ENCODE results near the gene IGF2BP3. TPM values are rescaled to one million over a fixed set of nuclear protein-coding genes. Genes with fewer than 3 reads are reported as not detected.

IGF2BP3 gene
- total RNA-seq, 3 donors from 2014 or later (not counting 1 experiment from before 2014, with no cell fraction given), result 1.4 to 2.9 TPM; not detected in 1

DNA sequence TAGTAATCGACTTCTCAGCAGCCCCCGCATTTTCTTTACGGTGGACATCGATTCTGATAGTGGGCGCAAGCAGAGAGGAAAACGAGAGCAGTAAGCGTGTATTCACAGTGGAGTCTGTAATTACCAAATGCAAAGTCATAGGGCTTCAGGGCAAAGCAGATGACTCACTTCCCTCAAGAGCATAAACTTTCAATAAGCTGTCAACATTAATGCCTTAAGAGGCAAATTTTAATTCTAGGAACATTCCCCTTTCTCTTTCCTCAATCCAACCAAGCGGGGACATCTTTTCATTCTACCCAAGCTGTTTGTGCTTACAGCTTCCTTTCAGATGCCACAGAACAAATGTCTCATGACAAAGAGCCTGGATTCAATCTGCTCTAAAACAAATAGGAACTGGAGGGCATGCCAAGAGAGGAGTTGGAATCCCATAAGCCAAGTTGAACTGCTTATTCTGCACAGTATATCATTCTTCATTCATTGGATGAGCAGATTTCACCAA, 122.6 kb downstream of the IGF2BP3 start:
- H3K36me3 ChIP-seq (ENCODE audit: control insufficient read depth, insufficient read depth, low read length), result no peaks in the 10 kb centered on the region
- 48% methylated on average over 8 of the region's 8 CpGs for whole genome bisulfite sequencing (ENCODE audit: insufficient coverage)
- no peak for ATAC-seq
- Mint-ChIP-seq H3K4me3 (peak overlapping the region; percentile 84), H3K4me1 (peaks cover 18 to 28% of the 10 kb centered on the region in 2 donors), H3K36me3 (no peaks in the 10 kb centered on the region), H3K27ac (peak overlapping the region; percentile 84), H3K27me3 (ENCODE audit: low read depth in 2 of 2) (peaks cover 0 to 3% of the 10 kb centered on the region in 2 donors), H3K9me3 (no peaks in the 10 kb centered on the region)
- no peaks in the 10 kb centered on the region for H3K27me3 ChIP-seq (ENCODE audit: control insufficient read depth, insufficient read depth, low read length)
- intact Hi-C loops (cut with micrococcal nuclease), result no loop called here
- no peak overlapping the region for H3K4me3 ChIP-seq (ENCODE audit: low read length)
- H3K27ac ChIP-seq (ENCODE audit: low read length), result no peak overlapping the region
- H3K9me3 ChIP-seq (ENCODE audit: control insufficient read depth, insufficient read depth, low read length), result no peaks in the 10 kb centered on the region
- TF ChIP-seq, protein P1, sequence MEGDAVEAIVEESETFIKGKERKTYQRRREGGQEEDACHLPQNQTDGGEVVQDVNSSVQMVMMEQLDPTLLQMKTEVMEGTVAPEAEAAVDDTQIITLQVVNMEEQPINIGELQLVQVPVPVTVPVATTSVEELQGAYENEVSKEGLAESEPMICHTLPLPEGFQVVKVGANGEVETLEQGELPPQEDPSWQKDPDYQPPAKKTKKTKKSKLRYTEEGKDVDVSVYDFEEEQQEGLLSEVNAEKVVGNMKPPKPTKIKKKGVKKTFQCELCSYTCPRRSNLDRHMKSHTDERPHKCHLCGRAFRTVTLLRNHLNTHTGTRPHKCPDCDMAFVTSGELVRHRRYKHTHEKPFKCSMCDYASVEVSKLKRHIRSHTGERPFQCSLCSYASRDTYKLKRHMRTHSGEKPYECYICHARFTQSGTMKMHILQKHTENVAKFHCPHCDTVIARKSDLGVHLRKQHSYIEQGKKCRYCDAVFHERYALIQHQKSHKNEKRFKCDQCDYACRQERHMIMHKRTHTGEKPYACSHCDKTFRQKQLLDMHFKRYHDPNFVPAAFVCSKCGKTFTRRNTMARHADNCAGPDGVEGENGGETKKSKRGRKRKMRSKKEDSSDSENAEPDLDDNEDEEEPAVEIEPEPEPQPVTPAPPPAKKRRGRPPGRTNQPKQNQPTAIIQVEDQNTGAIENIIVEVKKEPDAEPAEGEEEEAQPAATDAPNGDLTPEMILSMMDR (IDR thresholded peaks at IDR 0.05), result no peak
- no peak for DNase-seq
- H3K4me1 ChIP-seq (ENCODE audit: control insufficient read depth, insufficient read depth, low read length), result peaks cover 6% of the 10 kb centered on the region

DNA sequence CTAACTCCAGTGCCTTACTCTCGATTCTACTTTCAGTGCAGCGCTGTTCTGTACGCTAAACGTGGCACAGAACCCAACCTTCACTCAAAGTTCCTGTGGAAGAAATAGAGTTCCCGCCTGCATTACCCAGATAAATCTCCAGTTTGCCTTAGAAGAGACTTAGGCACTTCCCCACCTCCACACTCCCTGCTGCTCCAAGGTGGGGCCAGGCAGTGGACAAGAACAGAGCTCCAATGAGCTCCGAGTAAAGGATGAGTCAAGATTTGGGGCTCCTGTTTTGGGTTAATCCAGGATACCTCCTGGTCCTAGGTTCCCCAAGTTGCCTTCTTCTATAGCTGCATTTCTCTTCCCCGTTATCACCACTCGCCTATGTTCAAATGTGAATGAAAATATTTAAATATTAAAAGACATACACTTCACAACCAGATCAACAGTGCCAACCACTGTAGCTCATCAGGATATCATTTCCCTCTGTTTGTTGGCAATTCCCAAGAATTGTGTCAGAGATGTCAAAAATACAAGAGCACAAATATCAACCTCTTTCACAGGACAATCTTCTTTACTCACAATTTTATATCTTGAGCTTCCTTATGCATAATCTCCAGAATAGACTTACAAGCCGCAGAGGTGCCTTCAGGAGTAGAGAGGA, 123.1 kb downstream of the IGF2BP3 start:
- Histone ChIP-seq H3K9me3 (ENCODE audit: control insufficient read depth, insufficient read depth, low read length) (no peaks in the 10 kb centered on the region), H3K36me3 (ENCODE audit: control insufficient read depth, insufficient read depth, low read length) (no peaks in the 10 kb centered on the region), H3K4me1 (ENCODE audit: control insufficient read depth, insufficient read depth, low read length) (peaks cover 6% of the 10 kb centered on the region), H3K4me3 (ENCODE audit: low read length) (no peak overlapping the region), H3K27me3 (ENCODE audit: control insufficient read depth, insufficient read depth, low read length) (no peaks in the 10 kb centered on the region), H3K27ac (ENCODE audit: low read length) (no peak overlapping the region)
- H3K4me1 Mint-ChIP-seq, result peaks cover 18 to 28% of the 10 kb centered on the region in 2 donors
- H3K36me3 Mint-ChIP-seq, result no peaks in the 10 kb centered on the region
- DNase-seq (no peak), ATAC-seq (no peak)
- H3K27ac Mint-ChIP-seq, result peak overlapping the region; percentile 84
- WGBS (ENCODE audit: insufficient coverage), result 69% methylated on average over 7 of the region's 9 CpGs
- intact Hi-C loops (cut with micrococcal nuclease), result no loop called here
- TF ChIP-seq, protein P1 (IDR thresholded peaks at IDR 0.05), result no peak
- H3K4me3 Mint-ChIP-seq, result peak overlapping the region; percentile 84
- peaks cover 0 to 3% of the 10 kb centered on the region in 2 donors for H3K27me3 Mint-ChIP-seq (ENCODE audit: low read depth in 2 of 2)
- no peaks in the 10 kb centered on the region for H3K9me3 Mint-ChIP-seq

DNA sequence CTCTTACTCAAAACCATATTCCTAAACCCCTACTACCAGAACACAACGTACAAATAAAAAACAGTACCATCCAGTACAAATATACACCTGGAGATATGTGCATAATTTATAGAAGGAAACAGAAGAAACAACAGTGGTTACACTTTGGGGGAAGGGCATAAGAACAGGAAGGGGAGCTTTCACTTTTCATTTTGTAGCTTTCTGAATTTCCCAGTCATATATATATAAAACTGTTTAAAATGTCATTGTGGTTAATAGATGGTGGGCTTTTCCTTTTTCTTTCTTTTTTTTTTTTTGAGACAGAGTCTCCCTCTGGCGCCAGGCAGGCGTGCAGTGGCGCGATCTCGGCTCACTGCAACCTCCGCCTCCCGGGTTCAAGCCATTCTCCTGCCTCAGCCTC, 124.0 kb downstream of the IGF2BP3 start:
- Mint-ChIP-seq H3K4me1 (peaks cover 18 to 28% of the 10 kb centered on the region in 2 donors), H3K27ac (peak overlapping the region; percentile 84), H3K27me3 (ENCODE audit: low read depth in 2 of 2) (peaks cover 0 to 3% of the 10 kb centered on the region in 2 donors), H3K4me3 (peak overlapping the region; percentile 89), H3K36me3 (no peaks in the 10 kb centered on the region), H3K9me3 (no peaks in the 10 kb centered on the region)
- H3K4me3 ChIP-seq (ENCODE audit: low read length), result peak overlapping the region; percentile 48
- intact Hi-C loops (cut with micrococcal nuclease), result loop anchor here (1.0 kb wide), 1 partner anchor 47 kb away; the partner anchor contains the start of gene MALSU1
- no peaks in the 10 kb centered on the region for H3K9me3 ChIP-seq (ENCODE audit: control insufficient read depth, insufficient read depth, low read length)
- H3K27me3 ChIP-seq (ENCODE audit: control insufficient read depth, insufficient read depth, low read length), result no peaks in the 10 kb centered on the region
- H3K36me3 ChIP-seq (ENCODE audit: control insufficient read depth, insufficient read depth, low read length), result no peaks in the 10 kb centered on the region
- peak overlapping the region; percentile 44 for H3K27ac ChIP-seq (ENCODE audit: low read length)
- ATAC-seq, result peak; percentile 68 to 91 (median 89)
- peaks cover 6% of the 10 kb centered on the region for H3K4me1 ChIP-seq (ENCODE audit: control insufficient read depth, insufficient read depth, low read length)
- 9% methylated on average over 7 of the region's 8 CpGs for WGBS (ENCODE audit: insufficient coverage)
- peak in 1 of 2 donors; percentile 61 for DNase-seq
- TF ChIP-seq, protein P1 (IDR thresholded peaks at IDR 0.05), result no peak
